Stimulated activated naive CD8-positive, alpha-beta T cell treated with anti-CD3 and anti-CD28 coated beads, Interleukin-15, amount 100 ng/mL, for 72 hours (primary cell): ENCODE results near the gene TREX2.
A peak's percentile ranks its signal among the peaks of the same experiment; 100 is the strongest.
"Not testable (repeated sequence)": the region's sequence is repeated elsewhere in the genome, so short reads cannot be mapped to it uniquely, and the experiment has no call there.

Experiments used
- ATAC-seq: fragments of 150-1000 bp; cut with Tn5 transposase; 2 replicates; pipeline ENCODE4 v1.10.0; 2021; ENCODE audit warnings: mild to moderate bottlenecking, moderate library complexity
- DNase-seq, 2 donors: peaks; one replicate each; pipeline ENCODE4 v3.0.0; 2021 to 2022
- H3K27ac Mint-ChIP-seq, 2 donors: one replicate each; pipeline ENCODE4 v1.8.0; 2022; ENCODE audit warnings: mild to moderate bottlenecking in 2 of 2, mixed read lengths in 2 of 2, moderate library complexity in 2 of 2
- H3K27me3 Mint-ChIP-seq: one replicate; pipeline ENCODE4 v1.8.0; 2022; ENCODE audit warnings: mixed read lengths
- H3K4me1 Mint-ChIP-seq: one replicate; pipeline ENCODE4 v1.8.0; 2022; ENCODE audit warnings: mild to moderate bottlenecking, mixed read lengths
- H3K4me3 Mint-ChIP-seq, 2 donors: one replicate each; pipeline ENCODE4 v1.8.0; 2022; ENCODE audit warnings: mild to moderate bottlenecking in 2 of 2, mixed read lengths in 2 of 2, moderate library complexity in 1 of 2
- H3K9me3 Mint-ChIP-seq, 2 donors: one replicate each; pipeline ENCODE4 v1.8.0; 2022; ENCODE audit warnings: mixed read lengths in 2 of 2

The TREX2 gene

DNA sequence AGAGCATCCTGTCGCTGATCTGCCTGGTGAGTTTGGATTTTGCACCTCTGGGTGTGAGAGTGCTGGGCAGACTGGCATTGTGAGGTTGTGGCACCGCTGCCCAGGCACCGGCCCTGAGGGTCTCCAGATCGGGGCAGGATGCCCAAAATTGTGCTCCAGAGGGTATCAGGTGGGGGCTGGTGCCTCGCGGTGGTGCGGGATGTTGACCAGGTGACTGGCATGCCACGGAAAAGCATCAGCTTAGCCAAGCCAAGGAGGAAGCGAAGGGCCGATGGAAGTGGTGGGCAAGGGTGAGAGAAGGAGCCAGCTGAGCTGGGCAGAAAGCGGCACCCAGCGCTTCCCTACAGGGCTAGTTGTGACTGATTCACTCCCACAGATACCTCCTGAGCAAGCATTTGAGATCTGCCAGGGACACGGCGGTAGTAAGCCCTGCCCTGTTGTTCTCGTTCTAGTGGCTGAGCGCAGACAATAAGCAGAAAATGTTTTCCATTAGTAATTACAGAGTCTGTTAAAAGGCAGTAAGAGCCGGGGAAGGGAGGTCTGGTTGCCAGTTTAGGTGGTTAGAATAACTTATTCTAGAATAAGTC is 33.8 kb downstream of the TREX2 start:
- H3K27me3 Mint-ChIP-seq: peaks cover 8% of the 10 kb centered on the region
- peaks cover 20% of the 10 kb centered on the region for H3K4me1 Mint-ChIP-seq
- no peak for DNase-seq
- no peak for ATAC-seq
- no peaks in the 10 kb centered on the region for H3K9me3 Mint-ChIP-seq
- peak overlapping the region in 1 of 2 donors; percentile 86 for H3K27ac Mint-ChIP-seq
- H3K4me3 Mint-ChIP-seq: peak overlapping the region; percentile 78 to 84

DNA sequence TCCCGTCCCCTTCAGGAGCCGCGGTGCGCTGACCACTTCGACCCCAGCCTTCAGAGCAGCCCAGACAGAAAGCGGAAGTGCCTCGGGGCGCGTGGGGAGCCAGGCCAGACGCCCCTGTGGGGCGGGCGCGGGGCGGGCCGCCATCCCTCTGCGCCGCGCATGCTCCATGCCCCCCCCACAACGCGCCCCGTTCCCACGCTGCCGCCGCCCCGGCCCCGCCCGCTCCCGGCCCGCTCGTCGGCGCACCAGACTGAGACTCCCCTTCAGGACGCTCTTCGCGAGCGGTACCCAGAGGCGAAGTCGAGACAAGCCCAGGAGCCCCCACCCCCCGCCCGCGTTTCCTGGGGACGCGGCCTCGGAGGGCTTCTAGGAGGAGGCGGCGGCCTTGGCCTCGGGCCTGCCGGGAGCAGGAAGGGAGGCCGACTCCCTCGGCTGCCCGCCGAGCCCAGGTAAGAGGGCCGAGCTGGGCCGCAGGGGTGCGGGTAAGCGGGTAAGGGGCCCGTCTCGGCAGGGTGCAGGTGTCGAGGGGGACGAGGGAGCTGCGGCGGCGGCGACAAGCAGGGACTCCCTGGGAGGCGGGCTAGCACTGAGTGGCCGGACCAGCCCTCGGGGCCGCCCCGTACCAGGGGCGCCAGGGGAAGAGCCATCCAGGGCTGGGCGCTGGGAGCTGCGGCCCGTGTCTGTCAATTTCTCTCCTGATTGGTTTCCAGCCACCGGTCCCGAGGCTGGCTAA is 34.4 kb downstream of the TREX2 start, which contains the start of gene ZFP92:
TSS of gene ZFP92 (plus strand) at position 218 of the 733 bp plus-strand sequence. CDS start 6,851 bp downstream, outside the sequence.
- peaks cover 20% of the 10 kb centered on the region for H3K4me1 Mint-ChIP-seq
- H3K27ac Mint-ChIP-seq: peak within 1 kb of the TSS in 1 of 2 donors; percentile 86
- DNase-seq (peak; percentile 18 to 36), ATAC-seq (peak; percentile 64)
- H3K4me3 Mint-ChIP-seq: peak within 1 kb of the TSS; percentile 78 to 84
- peaks cover 8% of the 10 kb centered on the region for H3K27me3 Mint-ChIP-seq
- H3K9me3 Mint-ChIP-seq: no peaks in the 10 kb centered on the region

DNA sequence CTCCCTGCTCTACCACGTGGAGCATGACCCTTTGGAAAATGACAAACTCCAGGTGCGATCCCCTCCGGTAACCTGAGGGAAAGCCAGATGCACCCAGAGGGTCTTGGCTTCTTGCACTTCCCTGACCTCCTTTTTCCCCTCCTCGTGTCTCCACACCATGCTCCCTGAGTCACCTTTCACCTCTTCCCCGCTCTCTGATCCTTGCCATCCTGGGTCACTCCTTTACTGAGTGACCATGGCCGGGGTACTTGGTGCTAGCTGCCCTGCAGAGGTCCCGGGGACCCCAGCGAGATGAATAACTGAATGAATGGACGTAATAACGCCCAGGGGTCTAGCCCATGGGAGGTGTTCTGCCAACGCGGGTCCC is 35.0 kb downstream of the TREX2 start:
- no peak for ATAC-seq
- Mint-ChIP-seq H3K4me1 (peaks cover 20% of the 10 kb centered on the region), H3K9me3 (no peaks in the 10 kb centered on the region), H3K4me3 (peak overlapping the region; percentile 68 to 84), H3K27ac (peak overlapping the region in 1 of 2 donors; percentile 72), H3K27me3 (peaks cover 8% of the 10 kb centered on the region)
- no peak for DNase-seq

DNA sequence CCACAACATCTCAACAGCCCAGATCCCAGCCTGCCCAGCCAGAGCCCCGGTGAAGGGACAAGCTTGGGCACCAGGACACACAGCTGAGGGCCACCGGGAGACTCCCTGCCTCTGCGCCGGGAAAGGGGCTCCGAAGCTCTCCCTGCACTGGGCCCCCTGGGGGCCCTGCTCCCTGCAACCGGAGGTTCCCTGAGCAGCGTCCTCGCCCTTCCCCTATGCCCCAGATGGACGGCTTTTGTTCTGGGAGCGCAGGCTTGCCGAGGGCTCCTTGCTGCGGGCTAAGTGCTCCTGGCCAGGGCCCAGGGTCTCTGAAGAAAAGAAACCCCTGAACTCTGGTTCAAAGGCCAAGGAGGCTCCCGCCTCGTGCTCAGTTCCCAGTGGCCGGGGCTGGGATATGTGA is 35.5 kb downstream of the TREX2 start:
- DNase-seq: no peak
- peaks cover 20% of the 10 kb centered on the region for H3K4me1 Mint-ChIP-seq
- no peak for ATAC-seq
- no peak overlapping the region for H3K4me3 Mint-ChIP-seq
- peaks cover 8% of the 10 kb centered on the region for H3K27me3 Mint-ChIP-seq
- no peaks in the 10 kb centered on the region for H3K9me3 Mint-ChIP-seq
- no peak overlapping the region for H3K27ac Mint-ChIP-seq

DNA sequence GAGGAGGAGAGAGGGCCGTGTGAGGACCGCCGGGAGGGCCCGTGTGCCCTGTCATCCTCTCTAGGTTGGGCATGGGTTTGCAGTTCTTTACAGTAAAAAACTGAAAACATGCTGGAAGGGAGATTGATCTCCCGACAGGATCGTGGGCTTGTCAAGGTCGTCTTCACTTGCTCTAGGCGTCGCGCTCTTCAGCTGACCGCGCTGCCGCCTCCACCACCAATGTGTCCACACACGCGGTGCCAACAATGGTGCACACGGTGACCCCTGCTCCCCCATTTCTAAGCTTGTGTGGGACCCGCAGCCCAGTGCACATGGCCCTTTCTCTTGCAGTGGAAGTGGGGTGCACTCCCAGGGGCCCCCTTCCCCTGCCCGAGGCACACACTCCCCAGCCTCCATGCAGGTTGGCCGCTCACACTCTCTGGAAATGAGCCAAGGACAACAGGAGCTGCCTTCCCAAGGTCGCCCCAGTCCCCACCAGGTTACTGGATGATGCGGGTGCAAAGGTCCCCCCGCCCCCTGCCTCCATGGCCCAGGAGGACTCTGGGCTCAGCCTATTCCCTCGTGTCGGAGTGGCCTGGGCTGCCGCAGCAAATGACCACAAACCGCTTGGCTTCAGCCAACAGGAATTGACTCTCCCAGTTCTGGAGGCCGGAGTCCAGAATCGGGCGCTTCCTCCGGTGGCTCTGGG is 36.3 kb downstream of the TREX2 start:
- Mint-ChIP-seq H3K27me3 (peaks cover 8% of the 10 kb centered on the region), H3K9me3 (no peaks in the 10 kb centered on the region), H3K4me3 (no peak overlapping the region), H3K27ac (no peak overlapping the region), H3K4me1 (peaks cover 20% of the 10 kb centered on the region)
- ATAC-seq (no peak), DNase-seq (no peak)

DNA sequence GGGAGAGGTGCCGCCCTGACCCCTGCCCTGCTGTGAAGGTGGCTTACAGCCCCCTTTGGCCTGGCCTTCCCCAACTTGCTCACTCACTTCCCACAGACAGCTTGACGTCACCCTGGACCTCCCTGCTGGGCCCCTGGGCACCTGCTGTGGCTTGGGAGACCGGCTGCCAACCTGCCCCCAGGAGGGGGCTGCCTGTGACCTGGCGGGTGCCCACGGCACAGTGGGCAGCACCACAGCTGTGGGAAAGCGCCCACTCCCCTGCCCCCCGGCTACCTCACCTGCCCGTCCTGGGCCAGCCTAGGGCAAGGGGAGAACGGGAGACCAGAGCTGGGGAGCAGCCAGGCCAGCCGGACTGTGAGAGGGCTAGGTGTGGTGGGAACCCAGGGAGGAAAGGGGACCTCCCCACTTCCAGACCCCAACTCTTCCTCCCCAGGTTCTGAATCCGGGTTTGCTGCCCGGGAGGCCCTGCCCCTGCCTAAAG is 36.9 kb downstream of the TREX2 start:
- peaks cover 8% of the 10 kb centered on the region for H3K27me3 Mint-ChIP-seq
- peaks cover 20% of the 10 kb centered on the region for H3K4me1 Mint-ChIP-seq
- H3K9me3 Mint-ChIP-seq: no peaks in the 10 kb centered on the region
- DNase-seq: no peak
- H3K4me3 Mint-ChIP-seq: no peak overlapping the region
- no peak for ATAC-seq
- H3K27ac Mint-ChIP-seq: peak overlapping the region in 1 of 2 donors; percentile 54

DNA sequence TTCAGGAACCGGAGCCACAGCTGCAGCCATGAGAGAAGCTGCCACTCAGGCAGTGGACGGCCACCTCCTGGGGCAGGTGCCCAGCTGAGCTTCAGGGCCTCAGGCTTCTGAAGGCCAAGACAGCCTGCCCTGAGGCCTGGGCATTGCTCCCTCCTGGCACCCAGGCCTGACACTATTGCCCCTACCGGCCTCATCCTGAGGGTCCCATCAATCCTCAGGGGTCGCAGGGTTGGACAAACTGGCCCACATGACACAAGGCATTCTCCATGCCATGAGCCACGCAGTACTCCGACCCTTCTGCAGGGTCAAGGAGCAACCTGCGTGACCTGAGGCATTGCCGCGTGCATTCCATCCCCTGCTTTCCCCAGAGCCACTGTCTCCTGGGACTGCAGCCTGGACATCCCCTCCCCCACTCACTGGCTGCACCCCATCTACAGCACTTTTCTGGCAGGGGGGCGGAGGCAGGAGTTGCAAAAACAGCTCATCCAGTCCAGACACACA is 37.6 kb downstream of the TREX2 start:
- ATAC-seq (no peak), DNase-seq (no peak)
- Mint-ChIP-seq H3K27me3 (peaks cover 8% of the 10 kb centered on the region), H3K9me3 (no peaks in the 10 kb centered on the region), H3K4me1 (peaks cover 16% of the 10 kb centered on the region), H3K4me3 (no peak overlapping the region), H3K27ac (no peak overlapping the region)

DNA sequence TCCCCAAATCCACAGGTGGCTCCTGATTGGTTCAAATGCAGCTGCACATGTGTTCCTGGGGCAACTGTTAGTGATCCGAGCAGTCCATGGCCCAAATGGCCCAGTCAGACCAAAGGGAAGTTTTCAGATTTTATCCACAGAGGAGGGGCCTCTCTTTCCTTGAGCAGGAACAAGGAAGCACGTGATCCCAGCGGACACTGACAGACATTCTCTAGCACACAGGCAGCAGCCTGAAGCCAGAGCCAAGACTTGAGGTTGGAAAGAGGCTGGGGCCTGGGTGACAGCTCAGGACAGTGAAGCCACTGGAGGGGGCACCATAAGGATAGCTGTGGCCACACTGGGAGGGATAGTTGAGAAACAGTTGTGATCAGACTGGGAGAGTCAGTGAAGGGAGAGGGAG is 38.1 kb downstream of the TREX2 start:
- DNase-seq: no peak
- H3K27ac Mint-ChIP-seq: peak overlapping the region in 1 of 2 donors; percentile 83
- no peak for ATAC-seq
- H3K4me3 Mint-ChIP-seq: no peak overlapping the region
- peaks cover 16% of the 10 kb centered on the region for H3K4me1 Mint-ChIP-seq
- peaks cover 8% of the 10 kb centered on the region for H3K27me3 Mint-ChIP-seq
- no peaks in the 10 kb centered on the region for H3K9me3 Mint-ChIP-seq

DNA sequence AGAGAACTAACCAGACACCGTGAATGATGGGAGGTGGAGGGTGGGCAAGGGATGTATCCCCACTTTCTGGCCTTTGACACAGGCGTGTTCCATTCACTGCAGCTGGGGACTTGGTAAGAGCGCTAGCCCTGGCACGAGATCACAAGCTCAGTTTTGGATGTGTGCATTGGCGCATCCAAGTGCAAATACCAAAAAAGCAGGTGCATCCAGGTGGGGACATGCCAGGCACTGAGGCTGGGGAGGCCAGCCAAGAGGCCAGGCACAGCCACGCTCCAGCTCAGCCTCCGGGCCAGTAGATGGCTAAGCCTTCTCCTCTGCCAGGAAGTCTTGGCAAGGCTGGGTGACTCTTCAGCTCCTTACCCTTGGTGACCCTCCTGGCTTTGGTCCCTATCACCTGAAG is 39.0 kb downstream of the TREX2 start:
- DNase-seq (no peak), ATAC-seq (no peak)
- Mint-ChIP-seq H3K4me3 (no peak overlapping the region), H3K27ac (no peak overlapping the region), H3K9me3 (no peaks in the 10 kb centered on the region), H3K4me1 (peaks cover 8% of the 10 kb centered on the region), H3K27me3 (peaks cover 1% of the 10 kb centered on the region)

DNA sequence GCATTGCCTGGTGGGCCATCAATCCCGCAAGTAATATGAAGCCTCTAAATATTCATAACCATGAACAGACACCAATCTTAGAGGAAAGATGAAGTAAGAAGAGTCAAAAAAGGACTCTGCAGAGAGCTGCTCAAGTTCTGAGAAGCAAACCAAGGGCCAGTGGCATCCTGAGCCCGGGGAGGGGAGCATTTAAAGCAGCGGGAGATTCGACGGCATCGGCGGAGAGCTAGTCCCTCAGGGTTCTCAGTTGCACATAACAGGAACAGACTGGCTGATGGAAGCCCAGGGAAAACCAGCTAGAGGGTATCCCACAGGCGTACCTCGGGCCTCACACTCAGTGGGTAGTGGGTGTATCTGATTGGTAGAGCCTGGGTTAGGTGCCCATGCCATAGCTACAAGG is 39.8 kb downstream of the TREX2 start:
- H3K27me3 Mint-ChIP-seq: no peaks in the 10 kb centered on the region
- H3K9me3 Mint-ChIP-seq: no peaks in the 10 kb centered on the region
- H3K27ac Mint-ChIP-seq: peak overlapping the region in 1 of 2 donors; percentile 83
- H3K4me1 Mint-ChIP-seq: peaks cover 4% of the 10 kb centered on the region
- H3K4me3 Mint-ChIP-seq: no peak overlapping the region
- ATAC-seq (no peak), DNase-seq (no peak)

DNA sequence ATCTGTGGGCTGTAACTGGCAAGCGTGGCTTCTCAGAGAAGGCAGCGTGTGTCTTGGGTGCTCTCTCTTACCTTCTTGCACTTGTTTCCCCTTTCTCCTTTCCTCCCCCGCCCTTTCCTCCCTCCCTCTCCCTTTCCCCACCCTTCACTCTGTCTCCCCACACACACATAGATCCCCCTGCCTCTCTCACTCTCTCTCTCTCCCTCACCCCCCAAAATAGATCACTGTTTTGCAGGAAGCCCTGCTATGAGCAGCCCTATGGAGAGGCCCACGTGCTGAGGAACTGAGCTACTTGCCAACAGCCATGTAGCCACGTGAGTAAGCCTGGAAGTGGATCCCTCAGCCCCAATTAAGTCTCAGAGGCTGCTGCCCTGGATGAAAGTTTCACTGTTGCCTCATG is 40.4 kb downstream of the TREX2 start:
- ATAC-seq (no peak), DNase-seq (no peak)
- Mint-ChIP-seq H3K4me3 (no peak overlapping the region), H3K4me1 (no peaks in the 10 kb centered on the region), H3K27me3 (no peaks in the 10 kb centered on the region), H3K27ac (no peak overlapping the region), H3K9me3 (no peaks in the 10 kb centered on the region)

DNA sequence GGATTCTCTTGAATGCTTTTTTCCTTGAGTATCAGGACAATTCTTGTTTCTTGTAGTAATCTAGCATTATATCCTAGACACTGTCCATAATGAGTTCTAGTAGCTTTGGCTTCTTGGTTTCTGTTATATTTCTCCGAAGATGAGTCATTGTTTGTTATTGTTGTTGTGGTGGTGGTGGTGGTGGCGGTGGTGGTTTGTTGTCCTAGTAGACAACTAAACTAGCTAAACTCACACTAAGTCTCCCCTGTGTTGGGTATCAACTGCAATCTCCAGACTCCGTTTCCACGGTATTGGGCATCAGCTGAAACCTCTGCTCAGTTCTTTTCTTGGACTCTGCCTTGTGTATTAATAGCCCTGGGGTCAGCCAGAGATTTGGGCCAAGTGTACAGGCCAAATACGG is 41.5 kb downstream of the TREX2 start:
- DNase-seq, ATAC-seq, H3K4me1 Mint-ChIP-seq, H3K9me3 Mint-ChIP-seq, H3K27ac Mint-ChIP-seq, H3K4me3 Mint-ChIP-seq, H3K27me3 Mint-ChIP-seq: not testable (repeated sequence)

DNA sequence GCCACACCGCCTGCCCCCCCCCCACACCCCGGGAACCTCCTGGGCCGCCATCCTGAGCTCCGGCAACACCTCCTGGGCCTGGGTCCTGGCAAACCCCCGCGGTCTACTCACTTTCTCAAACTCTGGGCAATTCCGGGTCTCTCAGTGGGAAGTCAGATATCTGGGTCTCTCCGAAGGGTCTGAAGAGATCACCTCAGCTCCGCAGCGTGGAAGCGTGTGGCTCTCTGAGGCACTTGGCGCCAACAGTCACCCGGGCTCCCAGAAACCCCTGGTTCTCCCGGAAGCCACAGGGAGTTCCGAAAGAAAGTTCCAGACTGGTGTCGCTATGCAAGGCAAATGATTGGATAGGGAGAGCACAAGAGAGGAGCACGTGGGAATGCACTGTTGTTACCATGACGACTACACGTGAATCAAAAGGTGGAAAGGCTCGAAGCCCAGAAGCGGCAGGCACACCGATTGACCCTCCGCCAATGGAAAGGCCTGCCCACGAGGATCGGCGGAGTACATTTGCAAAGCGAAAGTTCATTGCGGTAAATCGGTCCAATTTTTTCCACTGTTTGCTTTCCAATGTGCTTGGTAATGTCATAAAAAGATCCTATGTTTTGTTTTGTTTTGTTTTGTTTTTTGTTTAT is 44.6 kb downstream of the TREX2 start, which contains the start of gene PNMA6E:
TSS of gene PNMA6E (minus strand) at position 218 of the 632 bp plus-strand sequence. CDS start 2,501 bp downstream, outside the sequence.
- no peak within 1 kb of the TSS for H3K27ac Mint-ChIP-seq
- H3K27me3 Mint-ChIP-seq: no peaks in the 10 kb centered on the region
- no peaks in the 10 kb centered on the region for H3K9me3 Mint-ChIP-seq
- no peak within 1 kb of the TSS for H3K4me3 Mint-ChIP-seq
- DNase-seq: no peak
- ATAC-seq: no peak
- H3K4me1 Mint-ChIP-seq: peaks cover 8% of the 10 kb centered on the region

DNA sequence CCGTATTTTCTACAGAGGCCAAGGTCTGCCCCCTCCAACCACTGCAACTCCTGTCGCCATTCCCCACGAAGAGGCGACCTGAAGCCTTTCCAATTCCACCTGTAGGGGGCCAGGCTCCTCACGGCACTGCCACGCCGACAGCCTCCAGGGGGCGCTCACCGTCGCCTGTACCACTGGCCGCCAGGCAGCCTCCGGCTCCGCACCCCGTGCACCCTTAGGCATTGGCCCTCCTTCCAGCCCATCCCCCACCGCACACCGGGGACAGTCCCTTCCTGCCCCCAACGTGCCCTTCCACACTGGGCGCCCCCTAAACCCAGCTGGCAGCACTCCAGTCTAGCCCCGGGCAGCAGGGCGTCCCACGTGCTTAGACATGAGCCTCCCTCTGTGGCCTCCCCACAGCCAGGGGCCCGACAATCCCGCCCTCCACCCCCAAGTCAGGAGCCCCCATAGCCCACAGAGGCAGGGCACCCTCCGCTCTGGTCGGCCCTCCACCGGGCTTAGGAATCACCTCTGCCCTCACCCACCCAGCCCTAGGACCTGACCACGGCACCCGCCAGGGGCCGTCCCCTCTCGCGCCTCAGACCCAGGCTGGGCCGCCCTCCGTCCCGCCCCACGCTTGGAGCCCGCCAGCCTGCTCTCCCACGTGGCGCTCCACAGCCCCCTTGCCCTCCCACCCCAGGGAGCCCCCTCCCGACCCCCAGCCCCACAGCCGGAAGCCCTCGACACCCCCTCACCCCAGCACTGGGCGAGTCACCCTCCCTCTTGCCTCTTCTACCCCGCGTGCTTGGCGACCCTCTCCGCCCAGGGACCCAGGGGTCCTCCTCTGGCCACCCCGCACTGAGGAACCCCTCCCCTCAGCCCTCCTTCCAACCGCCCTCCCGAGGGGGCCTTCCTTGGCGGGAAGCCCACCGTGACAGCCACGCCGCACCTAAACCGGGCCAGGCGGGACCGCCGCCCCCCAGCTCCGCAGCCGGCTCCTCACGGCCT is 45.4 kb downstream of the TREX2 start:
- peak; percentile 78 for ATAC-seq
- no peak overlapping the region for H3K4me3 Mint-ChIP-seq
- H3K9me3 Mint-ChIP-seq: no peaks in the 10 kb centered on the region
- no peak overlapping the region for H3K27ac Mint-ChIP-seq
- no peaks in the 10 kb centered on the region for H3K27me3 Mint-ChIP-seq
- DNase-seq: peak; percentile 63 to 64
- peaks cover 8% of the 10 kb centered on the region for H3K4me1 Mint-ChIP-seq
